ENCODE measurements around the gene VPS13C.

VPS13C gene

GRCh38 chr15:62053439-62054085 lies 6.7 kb downstream of the VPS13C start:
- Histone ChIP-seq H3K9me3 (ENCODE audit: control insufficient read depth, insufficient read depth, low read length) (no peaks in the 10 kb centered on the region), H3K4me1 (ENCODE audit: control insufficient read depth, low read length) (peaks cover 20% of the 10 kb centered on the region), H3K4me3 (ENCODE audit: low read length) (no peak overlapping the region), H3K9me2 (replicated peaks; ENCODE audit: control insufficient read depth, low read length) (no peaks in the 10 kb centered on the region), H3K27ac (ENCODE audit: low read depth, low read length) (no peak overlapping the region), H3F3A (ENCODE audit: control insufficient read depth, insufficient read depth) (no peaks in the 10 kb centered on the region; the same call in 1 of the 2 replicates), H3K4me2 (ENCODE audit: low read length) (peak overlapping the region; percentile 44; the same call in 1 of the 2 replicates), H3K27me3 (ENCODE audit: control insufficient read depth, low read length) (no peaks in the 10 kb centered on the region), H3K36me3 (ENCODE audit: control insufficient read depth, low read length) (peaks cover 5% of the 10 kb centered on the region; the same call in 1 of the 2 replicates), H3K79me2 (ENCODE audit: control insufficient read depth, low read length) (peaks cover 76% of the 10 kb centered on the region), H4K20me1 (ENCODE audit: control insufficient read depth, insufficient read depth, low read depth, low read length) (peaks cover 7% of the 10 kb centered on the region; the same call in 1 of the 2 replicates)
- TF ChIP-seq CTCF (IDR thresholded peaks at IDR 0.05; ENCODE audit: low read depth, low read length, poor library complexity, severe bottlenecking) (no peak), EZH2phosphoT487 (IDR thresholded peaks at IDR 0.05; ENCODE audit: borderline replicate concordance, low read length) (no peak)

GRCh38 chr15:62052713-62053112 lies 7.5 kb downstream of the VPS13C start:
- Histone ChIP-seq H3K79me2 (ENCODE audit: control insufficient read depth, low read length) (peaks cover 69% of the 10 kb centered on the region), H3F3A (ENCODE audit: control insufficient read depth, insufficient read depth) (no peaks in the 10 kb centered on the region; the same call in 1 of the 2 replicates), H3K4me3 (ENCODE audit: low read length) (peak overlapping the region; percentile 1; the same call in 1 of the 2 replicates), H4K20me1 (ENCODE audit: control insufficient read depth, insufficient read depth, low read depth, low read length) (0 out of 2 replicates have a peak, but pooled peaks cover 4% of the 10 kb centered on the region), H3K4me1 (ENCODE audit: control insufficient read depth, low read length) (peaks cover 16% of the 10 kb centered on the region), H3K36me3 (ENCODE audit: control insufficient read depth, low read length) (peaks cover 5% of the 10 kb centered on the region; the same call in 1 of the 2 replicates), H3K4me2 (ENCODE audit: low read length) (peak overlapping the region; percentile 44), H3K27ac (ENCODE audit: low read depth, low read length) (no peak overlapping the region), H3K9me2 (replicated peaks; ENCODE audit: control insufficient read depth, low read length) (no peaks in the 10 kb centered on the region), H3K9me3 (ENCODE audit: control insufficient read depth, insufficient read depth, low read length) (no peaks in the 10 kb centered on the region), H3K27me3 (ENCODE audit: control insufficient read depth, low read length) (no peaks in the 10 kb centered on the region)
- TF ChIP-seq CTCF (IDR thresholded peaks at IDR 0.05; ENCODE audit: low read depth, low read length, poor library complexity, severe bottlenecking) (no peak), EZH2phosphoT487 (IDR thresholded peaks at IDR 0.05; ENCODE audit: borderline replicate concordance, low read length) (no peak)

GRCh38 chr15:62051166-62051565 lies 9.1 kb downstream of the VPS13C start:
- Histone ChIP-seq H3K9me3 (ENCODE audit: control insufficient read depth, insufficient read depth, low read length) (no peaks in the 10 kb centered on the region), H3K4me1 (ENCODE audit: control insufficient read depth, low read length) (peaks cover 29% of the 10 kb centered on the region), H3K79me2 (ENCODE audit: control insufficient read depth, low read length) (peaks cover 72% of the 10 kb centered on the region), H3K4me2 (ENCODE audit: low read length) (no peak overlapping the region), H3K9me2 (replicated peaks; ENCODE audit: control insufficient read depth, low read length) (no peaks in the 10 kb centered on the region), H3K27ac (ENCODE audit: low read depth, low read length) (no peak overlapping the region), H3K4me3 (ENCODE audit: low read length) (no peak overlapping the region), H3K36me3 (ENCODE audit: control insufficient read depth, low read length) (no peaks in the 10 kb centered on the region), H4K20me1 (ENCODE audit: control insufficient read depth, insufficient read depth, low read depth, low read length) (0 out of 2 replicates have a peak, but pooled peaks cover 4% of the 10 kb centered on the region), H3F3A (ENCODE audit: control insufficient read depth, insufficient read depth) (no peaks in the 10 kb centered on the region), H3K27me3 (ENCODE audit: control insufficient read depth, low read length) (no peaks in the 10 kb centered on the region)
- TF ChIP-seq EZH2phosphoT487 (IDR thresholded peaks at IDR 0.05; ENCODE audit: borderline replicate concordance, low read length) (no peak), CTCF (IDR thresholded peaks at IDR 0.05; ENCODE audit: low read depth, low read length, poor library complexity, severe bottlenecking) (no peak)
